ENCODE results near the gene R3HDM1.
"Not testable (repeated sequence)": the region's sequence is repeated elsewhere in the genome, so short reads cannot be mapped to it uniquely, and the experiment has no call there.

The R3HDM1 gene

GRCh38 chr2:135531231-135532197 lies at the start of gene R3HDM1:
TSS of gene R3HDM1 (plus strand) at chr2:135531484. CDS start at chr2:135604846, 73,362 bp downstream.
- Histone ChIP-seq H3K4me3 (ENCODE audit: insufficient read length, low read depth) (peak within 1 kb of the TSS; percentile 87), H3K36me3 (ENCODE audit: insufficient read depth, insufficient read length, low read length) (peaks cover 5% of the 10 kb centered on the region), H3K9ac (ENCODE audit: insufficient read length, low read depth) (peak within 1 kb of the TSS; percentile 96), H3K9me3 (ENCODE audit: insufficient read depth, low read length) (no peaks in the 10 kb centered on the region), H3K27me3 (ENCODE audit: insufficient read depth, insufficient read length) (no peaks in the 10 kb centered on the region), H3K4me1 (ENCODE audit: insufficient read depth, insufficient read length) (no peaks in the 10 kb centered on the region)
- DNase-seq (ENCODE audit: low read depth, low spot score): peak; percentile 99
- TF ChIP-seq SUZ12 (IDR thresholded peaks at IDR 0.05; ENCODE audit: extremely low read depth, insufficient read depth, insufficient read length): no peak
- no peak for TF ChIP-seq YY1 (IDR thresholded peaks at IDR 0.05; ENCODE audit: insufficient read depth, insufficient read length)
- no peak for TF ChIP-seq ZNF274 (IDR thresholded peaks at IDR 0.05; ENCODE audit: low read depth, low read length)

- no peaks in the 10 kb centered on the region for H3K27me3 ChIP-seq (ENCODE audit: insufficient read depth, insufficient read length)
- H3K9me3 ChIP-seq (ENCODE audit: insufficient read depth, low read length): peaks cover 5% of the 10 kb centered on the region; the same call in 1 of the 2 replicates
- H3K9ac ChIP-seq (ENCODE audit: insufficient read length, low read depth): no peak overlapping the region
- no peaks in the 10 kb centered on the region for H3K4me1 ChIP-seq (ENCODE audit: insufficient read depth, insufficient read length)
- TF ChIP-seq SUZ12 (IDR thresholded peaks at IDR 0.05; ENCODE audit: extremely low read depth, insufficient read depth, insufficient read length) (no peak), ZNF274 (IDR thresholded peaks at IDR 0.05; ENCODE audit: low read depth, low read length) (no peak), YY1 (IDR thresholded peaks at IDR 0.05; ENCODE audit: insufficient read depth, insufficient read length) (no peak)
- H3K36me3 ChIP-seq (ENCODE audit: insufficient read depth, insufficient read length, low read length): peaks cover 12% of the 10 kb centered on the region
- no peak overlapping the region for H3K4me3 ChIP-seq (ENCODE audit: insufficient read length, low read depth)
- DNase-seq (ENCODE audit: low read depth, low spot score): no peak
Observed at GRCh38 chr2:135485441-135485840, 45.8 kb upstream of the R3HDM1 start.

- no peak overlapping the region for H3K4me3 ChIP-seq (ENCODE audit: insufficient read length, low read depth)
- no peak for TF ChIP-seq SUZ12 (IDR thresholded peaks at IDR 0.05; ENCODE audit: extremely low read depth, insufficient read depth, insufficient read length)
- no peak for TF ChIP-seq ZNF274 (IDR thresholded peaks at IDR 0.05; ENCODE audit: low read depth, low read length)
- no peak for TF ChIP-seq YY1 (IDR thresholded peaks at IDR 0.05; ENCODE audit: insufficient read depth, insufficient read length)
Observed at GRCh38 chr2:135490376-135490775, 40.9 kb upstream of the R3HDM1 start.

GRCh38 chr2:135494503-135494902 lies 36.8 kb upstream of the R3HDM1 start:
- TF ChIP-seq ZNF274 (IDR thresholded peaks at IDR 0.05; ENCODE audit: low read depth, low read length): no peak
- TF ChIP-seq SUZ12 (IDR thresholded peaks at IDR 0.05; ENCODE audit: extremely low read depth, insufficient read depth, insufficient read length): no peak
- TF ChIP-seq YY1 (IDR thresholded peaks at IDR 0.05; ENCODE audit: insufficient read depth, insufficient read length): no peak
- H3K9me3 ChIP-seq (ENCODE audit: insufficient read depth, low read length): peaks cover 16% of the 10 kb centered on the region
- DNase-seq (ENCODE audit: low read depth, low spot score): no peak

More at GRCh38 chr2:135490376-135490775, 40.9 kb upstream of the R3HDM1 start:
- H3K27me3 ChIP-seq (ENCODE audit: insufficient read depth, insufficient read length): no peaks in the 10 kb centered on the region
- H3K9ac ChIP-seq (ENCODE audit: insufficient read length, low read depth): no peak overlapping the region
- no peak for DNase-seq (ENCODE audit: low read depth, low spot score)
- no peaks in the 10 kb centered on the region for H3K4me1 ChIP-seq (ENCODE audit: insufficient read depth, insufficient read length)
- peaks cover 5% of the 10 kb centered on the region; the same call in 1 of the 2 replicates for H3K9me3 ChIP-seq (ENCODE audit: insufficient read depth, low read length)
- peaks cover 9% of the 10 kb centered on the region for H3K36me3 ChIP-seq (ENCODE audit: insufficient read depth, insufficient read length, low read length)

GRCh38 chr2:135494917-135495316 lies 36.4 kb upstream of the R3HDM1 start:
- no peak overlapping the region for H3K9ac ChIP-seq (ENCODE audit: insufficient read length, low read depth)
- H3K4me1 ChIP-seq (ENCODE audit: insufficient read depth, insufficient read length): no peaks in the 10 kb centered on the region
- no peak for DNase-seq (ENCODE audit: low read depth, low spot score)
- no peak overlapping the region for H3K4me3 ChIP-seq (ENCODE audit: insufficient read length, low read depth)
- H3K36me3 ChIP-seq (ENCODE audit: insufficient read depth, insufficient read length, low read length): no peaks in the 10 kb centered on the region
- TF ChIP-seq ZNF274 (IDR thresholded peaks at IDR 0.05; ENCODE audit: low read depth, low read length): no peak
- no peak for TF ChIP-seq YY1 (IDR thresholded peaks at IDR 0.05; ENCODE audit: insufficient read depth, insufficient read length)
- TF ChIP-seq SUZ12 (IDR thresholded peaks at IDR 0.05; ENCODE audit: extremely low read depth, insufficient read depth, insufficient read length): no peak
- peaks cover 20% of the 10 kb centered on the region for H3K9me3 ChIP-seq (ENCODE audit: insufficient read depth, low read length)
- H3K27me3 ChIP-seq (ENCODE audit: insufficient read depth, insufficient read length): no peaks in the 10 kb centered on the region

More at GRCh38 chr2:135494503-135494902, 36.8 kb upstream of the R3HDM1 start:
- no peak overlapping the region for H3K9ac ChIP-seq (ENCODE audit: insufficient read length, low read depth)
- H3K36me3 ChIP-seq (ENCODE audit: insufficient read depth, insufficient read length, low read length): no peaks in the 10 kb centered on the region
- H3K4me3 ChIP-seq (ENCODE audit: insufficient read length, low read depth): no peak overlapping the region
- no peaks in the 10 kb centered on the region for H3K4me1 ChIP-seq (ENCODE audit: insufficient read depth, insufficient read length)
- H3K27me3 ChIP-seq (ENCODE audit: insufficient read depth, insufficient read length): no peaks in the 10 kb centered on the region

- not testable (repeated sequence) for H3K27me3 ChIP-seq (ENCODE audit: insufficient read depth, insufficient read length); H3K9ac ChIP-seq (ENCODE audit: insufficient read length, low read depth); DNase-seq (ENCODE audit: low read depth, low spot score); H3K4me3 ChIP-seq (ENCODE audit: insufficient read length, low read depth); H3K36me3 ChIP-seq (ENCODE audit: insufficient read depth, insufficient read length, low read length); H3K4me1 ChIP-seq (ENCODE audit: insufficient read depth, insufficient read length)
- peaks cover 34% of the 10 kb centered on the region for H3K9me3 ChIP-seq (ENCODE audit: insufficient read depth, low read length)
Observed at GRCh38 chr2:135498588-135498987, 32.7 kb upstream of the R3HDM1 start.

GRCh38 chr2:135504811-135505210 lies 26.5 kb upstream of the R3HDM1 start:
- H3K9ac ChIP-seq (ENCODE audit: insufficient read length, low read depth): no peak overlapping the region
- peaks cover 15% of the 10 kb centered on the region for H3K9me3 ChIP-seq (ENCODE audit: insufficient read depth, low read length)
- no peak for DNase-seq (ENCODE audit: low read depth, low spot score)
- H3K36me3 ChIP-seq (ENCODE audit: insufficient read depth, insufficient read length, low read length): no peaks in the 10 kb centered on the region
- H3K4me1 ChIP-seq (ENCODE audit: insufficient read depth, insufficient read length): no peaks in the 10 kb centered on the region
- no peaks in the 10 kb centered on the region for H3K27me3 ChIP-seq (ENCODE audit: insufficient read depth, insufficient read length)
- TF ChIP-seq ZNF274 (IDR thresholded peaks at IDR 0.05; ENCODE audit: low read depth, low read length) (no peak), YY1 (IDR thresholded peaks at IDR 0.05; ENCODE audit: insufficient read depth, insufficient read length) (no peak), SUZ12 (IDR thresholded peaks at IDR 0.05; ENCODE audit: extremely low read depth, insufficient read depth, insufficient read length) (no peak)
- H3K4me3 ChIP-seq (ENCODE audit: insufficient read length, low read depth): no peak overlapping the region

Data from NT2/D1 (cell line).